Fibroblast of the aortic adventitia (primary cell): ENCODE results near the gene SLC41A3. TPM values are rescaled to one million over a fixed set of nuclear protein-coding genes. Genes with fewer than 3 reads are reported as not detected.
"Not testable (repeated sequence)": the region's sequence is repeated elsewhere in the genome, so short reads cannot be mapped to it uniquely, and the experiment has no call there.

ENCODE experiments used
- DNase-seq: peaks from one replicate; pipeline ENCODE4 v3.0.0-alpha.2; 2010; ENCODE audit warnings: low read depth
- H3K4me3 ChIP-seq: 2 replicates; pipeline ENCODE4 v1.5.1; 2011; ENCODE audit warnings: low read depth, mild to moderate bottlenecking, control low read depth, low read length, moderate library complexity
- CTCF ChIP-seq: IDR thresholded peaks from 2 replicates; pipeline ENCODE4 v1.5.1; 2011; ENCODE audit warnings: mild to moderate bottlenecking, low read length, control low read depth, inconsistent platforms; ENCODE audit not compliant: insufficient read depth
- small RNA-seq: library from RNA; depleted of rRNA; stranded (forward); fragments of <200 nt; gene quantifications from one replicate; pipeline ENCODE3, GENCODE V24; 2012
- total RNA-seq: library from RNA; depleted of rRNA; stranded (reverse); fragments of >200 nt; gene quantifications from 2 replicates; pipeline ENCODE4 v1.2.3, GENCODE V29; 2012; ENCODE audit warnings: low replicate concordance

The SLC41A3 gene
- total RNA-seq, 1 donor: 40.0 TPM

GRCh38 chr3:125960456-125961288, 123.3 kb downstream of the SLC41A3 start:
- H3K4me3 ChIP-seq: no peak overlapping the region
- no peak for TF ChIP-seq CTCF
- DNase-seq: no peak

- H3K4me3 ChIP-seq: no peak overlapping the region
- no peak for TF ChIP-seq CTCF
Observed at GRCh38 chr3:125960066-125960424, 123.9 kb downstream of the SLC41A3 start.

GRCh38 chr3:125959317-125960065, 124.4 kb downstream of the SLC41A3 start:
- DNase-seq: no peak
- H3K4me3 ChIP-seq: no peak overlapping the region
- TF ChIP-seq CTCF: no peak

More at GRCh38 chr3:125960066-125960424, 123.9 kb downstream of the SLC41A3 start:
- no peak for DNase-seq

GRCh38 chr3:125958511-125959316, 125.2 kb downstream of the SLC41A3 start:
- no peak for DNase-seq
- TF ChIP-seq CTCF: no peak
- no peak overlapping the region for H3K4me3 ChIP-seq

- no peak for TF ChIP-seq CTCF
- no peak overlapping the region for H3K4me3 ChIP-seq
- no peak for DNase-seq
Observed at GRCh38 chr3:125957674-125958510, 126.0 kb downstream of the SLC41A3 start.

GRCh38 chr3:125957020-125957419, 126.9 kb downstream of the SLC41A3 start:
- H3K4me3 ChIP-seq, DNase-seq: not testable (repeated sequence)

Small RNA genes lying within 50 kb of the gene (small RNA-seq; reads per million reads assigned to genes)
- gene AC092903.1: not detected

Other genes starting within 250 kb of the SLC41A3 start
- gene ROPN1B, start 114.9 kb downstream of the SLC41A3 start, total RNA-seq: not detected in 2 replicates
- 0.18 and 0.25 TPM in 2 replicates for gene ALDH1L1, start 96.5 kb upstream of the SLC41A3 start, total RNA-seq